ENCODE measurements around the gene AURKAIP1.

The AURKAIP1 gene

DNA sequence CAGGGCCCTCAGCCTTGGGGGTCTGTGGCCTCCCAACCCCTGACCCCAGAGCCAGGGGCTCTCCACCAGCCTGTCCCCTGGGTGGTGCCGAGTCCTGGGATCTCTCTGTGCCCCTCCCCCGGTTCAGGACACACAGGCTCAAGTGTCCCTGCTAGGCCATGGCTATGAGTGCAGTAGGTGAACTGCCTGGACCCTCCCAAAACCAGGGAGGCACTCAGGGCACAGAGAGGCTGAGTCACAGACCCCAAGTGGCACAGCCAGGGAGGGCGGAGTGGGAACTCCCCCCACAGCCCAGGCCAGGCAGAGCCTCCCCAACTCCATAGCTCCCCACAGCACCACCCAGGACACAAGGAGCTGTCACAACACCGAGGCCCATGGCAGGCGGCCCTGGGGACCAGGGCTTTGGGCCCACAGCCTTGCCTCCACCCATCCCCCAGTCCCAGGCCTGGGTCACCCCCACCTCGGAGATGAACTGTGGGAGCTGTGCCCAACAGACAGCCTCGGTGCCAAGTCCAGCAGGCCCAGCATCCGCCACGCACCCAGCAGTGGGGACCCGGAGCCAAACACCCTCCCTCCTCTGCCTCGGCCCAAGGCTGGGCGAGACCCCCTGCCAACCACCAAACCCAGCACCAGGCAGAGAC, 29.0 kb downstream of the AURKAIP1 start:
- DNase-seq = no peak

DNA sequence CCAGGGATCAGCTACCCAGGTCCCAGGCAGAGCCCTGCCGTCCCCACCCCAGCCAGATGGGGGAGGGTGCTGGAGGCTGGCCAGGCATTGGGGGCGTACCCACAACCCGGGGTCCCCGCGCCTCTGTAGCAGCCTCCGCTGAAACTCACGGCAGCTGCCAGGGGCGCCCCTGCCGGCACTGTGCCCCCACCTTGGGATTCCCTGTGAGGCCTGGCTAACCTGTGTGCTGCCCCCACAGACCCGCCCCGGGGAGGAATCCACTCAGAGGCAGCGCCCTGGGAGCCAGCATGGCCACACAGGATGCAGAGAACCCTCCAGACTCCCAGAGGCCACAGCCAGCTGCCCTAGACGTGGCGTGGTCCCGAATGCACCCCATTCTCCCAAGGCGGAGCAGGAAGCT, 29.6 kb downstream of the AURKAIP1 start:
- no peak for DNase-seq

DNA sequence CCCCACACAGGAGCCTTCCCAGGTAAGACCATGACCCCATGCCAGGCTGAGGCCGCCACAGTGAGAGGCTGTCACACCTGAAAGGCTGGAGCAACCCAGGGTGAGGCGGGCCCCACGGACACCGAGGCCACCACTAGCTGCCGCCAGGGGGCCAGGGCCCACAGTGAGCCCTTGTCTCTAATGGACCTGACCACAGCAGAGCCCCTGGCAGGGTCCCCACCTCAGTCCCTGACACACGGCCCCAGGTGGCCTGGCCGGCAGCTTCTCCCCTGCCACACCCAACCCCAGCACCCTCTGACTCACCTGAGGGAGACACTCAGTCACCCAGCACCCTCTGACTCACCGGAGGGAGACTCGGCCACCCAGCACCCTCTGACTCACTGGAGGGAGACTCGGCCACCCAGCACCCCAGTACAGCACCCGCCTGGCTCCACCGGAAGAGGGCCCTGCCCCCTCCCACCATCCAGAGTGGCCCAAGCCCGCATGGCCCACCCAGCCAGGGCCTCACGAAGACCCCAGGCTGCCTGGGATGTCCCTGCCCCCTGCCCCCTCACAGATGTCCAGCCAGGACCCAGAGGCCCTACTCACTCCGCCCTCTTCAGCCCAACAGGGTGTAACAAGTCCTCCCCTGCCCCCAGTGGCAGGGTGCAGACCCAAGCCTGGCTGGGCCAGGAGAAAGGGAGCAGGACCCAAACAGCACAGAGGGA, 30.2 kb downstream of the AURKAIP1 start:
- no peak for DNase-seq

DNA sequence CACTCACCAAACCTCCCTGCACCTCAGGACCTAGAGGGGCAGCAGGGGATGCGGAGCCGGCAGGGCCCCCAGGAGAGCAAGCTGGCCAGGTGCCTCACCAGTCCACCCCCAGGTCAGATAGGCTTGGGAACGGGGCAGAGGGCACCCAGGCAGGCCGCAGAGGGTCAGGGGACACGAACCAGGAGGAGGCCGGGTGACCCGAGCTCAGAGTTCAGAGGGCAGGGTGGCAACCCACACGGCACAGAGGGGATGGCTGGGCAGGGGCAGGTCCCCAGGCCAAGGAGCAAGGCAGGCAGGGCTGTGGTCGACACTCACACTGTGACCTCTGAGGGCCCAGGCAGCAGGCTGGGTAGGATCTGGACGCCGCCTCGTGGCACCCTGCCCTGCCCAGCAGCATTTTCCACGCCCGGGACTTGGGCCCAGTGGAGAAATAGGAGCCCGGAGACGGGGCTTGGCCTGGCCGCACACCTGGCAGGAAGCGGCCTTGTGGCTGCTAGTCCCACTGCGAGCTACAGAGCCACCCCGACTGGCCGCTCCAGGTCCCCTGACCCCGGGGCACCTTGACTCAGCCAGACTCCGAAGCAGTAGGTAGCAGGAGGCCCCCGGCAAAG, 31.1 kb downstream of the AURKAIP1 start:
- DNase-seq = no peak

DNA sequence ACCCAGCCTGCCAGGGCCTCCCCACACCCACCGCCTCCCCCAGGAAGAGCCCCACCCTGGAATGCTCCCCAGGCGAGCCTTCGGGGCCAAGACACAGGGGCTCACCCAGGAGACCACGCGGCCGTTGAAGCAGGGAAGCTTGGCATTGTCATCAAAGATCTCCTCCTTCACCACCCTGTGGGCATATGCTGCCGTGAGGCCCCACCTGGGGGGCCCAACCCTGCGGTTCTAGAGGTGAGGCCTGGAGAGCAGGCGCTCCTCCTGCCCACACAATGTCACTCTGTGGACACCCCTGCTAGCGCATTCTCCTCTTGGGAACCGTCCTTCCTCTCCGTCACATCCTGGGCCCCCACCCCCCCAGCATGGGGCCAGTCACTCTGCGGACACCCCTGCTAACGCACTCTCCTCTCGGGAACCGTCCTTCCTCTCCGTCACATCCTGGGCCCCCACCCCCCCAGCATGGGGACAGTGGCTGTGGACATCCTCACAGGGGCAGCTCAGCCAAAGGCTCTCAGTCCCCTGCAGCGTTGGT, 32.4 kb downstream of the AURKAIP1 start:
- no peak for DNase-seq

DNA sequence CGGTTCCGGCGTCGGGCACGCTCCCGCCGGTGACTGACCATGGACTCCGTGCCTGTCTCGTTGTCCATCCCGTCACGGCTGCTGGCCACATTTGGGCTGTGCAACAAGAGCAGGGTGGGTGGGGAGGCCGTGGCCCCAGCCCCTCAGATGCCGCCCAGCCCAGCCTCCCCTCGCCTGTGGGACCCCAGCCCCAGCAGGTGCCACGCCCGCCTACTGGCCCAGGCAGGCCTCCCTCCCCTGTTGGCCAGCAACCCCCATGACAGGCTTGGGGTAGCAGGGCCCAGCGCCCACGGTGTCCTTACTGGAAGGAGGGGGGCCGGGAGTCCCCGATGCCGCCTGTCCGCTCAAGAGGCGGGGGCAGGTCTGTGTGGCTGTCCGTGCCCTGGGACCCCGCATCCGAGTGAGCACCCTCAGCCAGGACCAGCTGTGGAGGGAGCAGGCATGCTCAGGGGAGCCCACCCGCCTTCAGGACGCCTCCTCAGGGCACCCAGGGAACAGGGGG, 32.9 kb downstream of the AURKAIP1 start:
- DNase-seq = no peak

DNA sequence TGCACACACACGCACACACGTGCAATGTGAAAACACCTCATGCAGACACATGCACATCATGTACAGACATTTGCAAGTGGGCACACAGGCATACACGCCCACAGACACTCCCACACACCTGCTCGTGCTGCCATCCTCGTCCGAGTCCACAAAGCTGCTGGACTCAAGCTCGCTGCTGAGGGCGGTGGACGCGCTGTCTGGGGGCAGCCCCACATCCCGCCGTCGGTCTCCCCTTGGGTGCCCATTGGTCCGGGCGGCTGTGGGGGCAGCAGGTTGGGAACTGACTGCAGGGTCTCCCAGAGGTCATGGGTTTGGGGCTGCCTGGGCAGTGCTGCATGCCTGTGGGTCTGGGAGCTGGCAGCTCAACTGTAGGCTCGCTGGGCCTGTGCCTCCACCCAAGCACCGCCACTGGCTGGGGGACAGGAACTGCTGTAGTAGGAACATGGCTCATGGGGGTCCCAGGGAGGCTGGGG, 33.4 kb downstream of the AURKAIP1 start:
- no peak for DNase-seq

DNA sequence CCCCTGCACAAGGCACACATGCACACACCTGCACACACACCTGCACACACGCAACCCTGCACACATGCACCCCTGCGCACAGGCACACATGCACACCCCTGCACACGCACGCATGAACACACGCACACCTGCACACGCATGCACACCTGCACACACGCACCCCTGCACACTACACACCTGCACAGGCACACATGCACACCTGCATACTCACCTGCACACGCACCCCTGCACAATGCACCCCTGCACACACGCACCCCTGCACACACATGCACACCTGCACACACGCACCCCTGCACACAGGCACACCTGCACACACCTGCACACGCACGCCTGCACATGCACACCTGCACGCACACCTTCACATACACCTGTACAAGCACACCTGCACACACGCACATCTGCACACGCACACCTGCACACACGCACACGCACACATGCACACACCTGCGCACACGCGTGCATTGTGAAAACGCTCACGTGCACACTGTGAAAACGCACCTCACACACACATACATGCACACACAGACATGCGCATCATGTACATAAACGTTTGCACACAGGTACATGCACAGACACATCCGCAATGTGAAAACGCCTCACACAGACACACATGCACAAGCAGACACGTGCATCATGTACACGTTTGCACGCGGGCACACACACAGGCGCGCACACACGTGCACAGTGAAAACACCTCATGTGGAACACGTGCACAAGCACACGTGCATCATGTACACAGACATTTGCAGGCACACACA, 34.0 kb downstream of the AURKAIP1 start:
- no peak for DNase-seq

DNA sequence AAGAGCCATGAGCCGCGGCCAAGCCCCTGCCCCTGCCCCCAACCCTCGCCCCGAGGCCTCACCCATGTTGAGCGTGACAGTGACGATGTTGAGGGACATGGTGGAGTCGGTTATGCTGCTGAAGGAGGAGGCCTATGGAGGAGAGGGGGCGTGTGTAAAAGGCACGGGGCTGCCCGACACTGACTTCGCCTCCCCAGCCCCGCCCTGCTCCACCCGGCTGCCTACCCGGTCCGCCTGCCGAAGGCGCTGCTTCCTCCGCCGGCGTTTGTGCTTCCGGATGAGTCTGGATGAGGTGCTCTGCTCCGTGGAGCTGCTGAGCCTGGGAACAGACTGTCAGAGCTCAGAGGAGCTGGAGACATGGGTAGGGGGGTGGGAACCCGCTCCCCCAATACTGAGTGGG, 34.8 kb downstream of the AURKAIP1 start:
- no peak for DNase-seq

DNA sequence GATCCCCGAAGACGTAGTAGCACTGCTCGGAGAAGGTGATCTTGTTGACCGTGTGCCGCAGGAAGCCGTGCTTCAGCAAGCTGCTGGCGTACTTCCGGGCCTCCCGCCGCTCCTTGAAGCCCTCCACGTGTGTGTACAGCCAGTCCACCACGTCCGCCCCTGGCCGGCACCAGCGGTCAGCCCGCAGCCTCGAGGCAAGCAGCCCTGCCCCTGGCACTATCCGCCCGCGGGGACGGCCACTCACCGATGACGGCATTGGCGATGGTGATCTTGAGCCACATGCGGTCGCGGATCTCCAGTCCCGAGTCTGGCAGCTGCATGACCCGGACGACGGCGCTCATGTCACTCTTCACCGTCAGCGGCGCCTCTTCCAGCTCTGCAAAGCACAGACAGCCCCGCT, 36.7 kb downstream of the AURKAIP1 start:
- DNase-seq = no peak

DNA sequence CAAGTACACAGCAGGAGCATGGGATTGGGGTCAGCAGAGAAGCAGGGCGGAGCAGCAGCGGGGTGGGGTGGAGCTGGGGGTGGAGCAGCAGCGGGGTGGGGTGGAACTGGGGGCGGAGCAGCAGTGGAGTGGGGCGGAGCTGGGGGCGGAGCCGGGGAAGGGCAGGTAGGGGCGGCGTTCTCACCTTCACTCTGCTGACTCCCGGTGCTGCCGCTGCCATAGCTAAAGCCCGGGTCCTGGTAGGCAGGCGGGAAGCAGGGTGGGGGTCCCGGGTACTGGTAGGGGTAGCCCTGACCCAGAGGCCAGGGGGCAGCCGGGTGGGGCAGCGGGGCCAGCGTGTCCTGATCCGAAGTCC, 37.2 kb downstream of the AURKAIP1 start:
- DNase-seq = no peak

DNA sequence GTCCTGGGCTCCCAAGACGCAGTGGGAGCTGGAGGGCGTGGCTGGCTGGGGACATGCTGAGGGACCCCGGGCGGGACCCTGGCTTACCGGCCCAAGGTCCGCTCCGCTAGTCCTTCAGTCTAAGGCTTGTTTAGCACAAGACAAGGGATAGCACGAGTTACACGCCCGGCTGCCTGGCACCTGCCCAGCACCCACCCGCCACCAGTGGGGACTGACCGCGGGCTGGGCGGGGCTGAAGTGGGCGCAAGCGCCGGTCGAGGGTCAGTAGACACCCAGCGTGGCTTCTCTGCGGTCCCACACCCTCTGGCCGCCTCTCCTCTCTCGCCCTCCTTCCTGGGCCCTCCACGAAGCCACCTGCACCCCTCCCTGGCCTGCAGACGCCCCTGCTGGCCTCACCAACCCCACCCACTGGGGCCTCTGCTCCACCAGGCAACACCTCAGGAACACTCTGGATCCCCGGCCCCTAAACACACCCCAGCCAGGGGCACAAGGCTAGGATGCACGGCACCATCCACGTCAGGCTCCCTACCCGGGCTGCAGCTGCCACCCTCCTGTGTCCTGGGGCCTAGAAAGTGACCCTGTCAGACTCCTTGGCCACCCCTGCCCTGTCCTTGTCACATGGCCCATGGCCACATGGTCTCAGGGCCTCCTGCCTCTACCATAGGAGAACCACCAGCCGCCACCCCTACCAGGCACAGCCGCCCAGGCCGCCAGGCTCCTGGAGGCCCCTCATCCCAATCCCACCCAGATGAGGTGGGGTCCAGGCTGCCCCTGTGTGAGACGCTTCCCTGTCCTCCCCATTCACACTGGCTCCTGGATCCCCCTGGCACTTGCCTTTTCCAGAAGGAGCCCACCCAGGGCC, 37.8 kb downstream of the AURKAIP1 start:
- DNase-seq = no peak

DNA sequence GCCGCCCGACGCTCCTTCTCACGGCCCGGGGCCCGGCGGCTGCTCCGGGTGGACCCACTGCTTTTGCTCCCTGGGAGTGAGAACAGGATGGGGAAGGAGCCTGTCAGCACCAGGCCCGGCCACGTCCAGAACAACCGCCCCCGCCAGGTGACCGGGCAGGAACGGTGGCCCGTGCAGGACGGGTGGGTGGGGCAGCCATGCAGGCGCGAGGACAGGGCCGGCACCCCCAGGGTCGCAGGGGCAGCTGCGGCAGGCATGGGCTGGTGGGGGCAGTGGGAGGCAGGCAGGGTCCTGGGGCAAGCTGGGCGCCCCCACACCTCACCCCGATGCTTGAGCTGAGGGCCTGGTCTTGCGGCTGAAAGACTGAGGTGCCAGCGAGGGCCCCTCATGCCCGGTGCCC, 38.6 kb downstream of the AURKAIP1 start:
- DNase-seq = no peak

DNA sequence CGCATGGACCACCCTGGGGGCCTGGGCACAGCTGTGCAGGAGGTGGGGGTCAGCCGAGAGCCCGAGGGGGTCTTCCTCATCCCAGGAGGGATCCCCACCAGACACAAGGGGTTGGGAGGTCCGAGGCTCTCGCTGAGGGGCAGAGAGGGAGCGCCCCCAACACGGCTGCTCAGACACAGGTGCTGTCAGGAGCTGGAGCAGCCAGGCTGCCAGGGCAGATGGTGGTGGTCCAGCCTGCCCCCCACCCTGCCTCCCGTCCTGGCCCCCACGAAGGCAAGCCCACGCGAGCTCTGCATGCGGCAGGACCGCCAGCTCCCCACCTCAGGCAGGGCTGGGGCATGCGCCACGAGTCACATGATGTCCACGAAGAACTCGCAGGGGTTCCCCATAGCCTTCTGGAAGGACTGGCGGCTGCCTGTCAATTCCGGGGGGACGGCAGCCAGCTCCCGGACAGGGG, 39.2 kb downstream of the AURKAIP1 start:
- DNase-seq = no peak

DNA sequence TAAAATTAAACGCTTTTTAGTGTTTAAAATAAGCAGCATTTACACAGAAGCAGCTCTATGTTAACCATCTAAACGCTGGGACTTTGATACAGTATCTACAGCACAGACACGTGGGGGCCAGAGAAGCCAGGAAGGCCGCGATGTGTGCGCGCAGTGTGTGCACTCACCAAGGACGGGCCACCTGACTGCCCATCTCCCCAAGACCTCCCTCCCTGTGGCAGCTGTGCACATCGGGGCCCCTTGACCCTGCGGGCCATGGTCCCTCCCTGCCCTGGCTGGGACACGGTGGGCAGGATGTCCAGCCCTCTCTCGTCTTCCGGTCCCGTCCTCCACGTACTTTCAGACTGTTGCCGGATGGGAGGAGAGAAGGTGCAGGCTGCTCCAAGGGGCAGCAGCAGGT, 39.7 kb downstream of the AURKAIP1 start:
- no peak for DNase-seq

DNA sequence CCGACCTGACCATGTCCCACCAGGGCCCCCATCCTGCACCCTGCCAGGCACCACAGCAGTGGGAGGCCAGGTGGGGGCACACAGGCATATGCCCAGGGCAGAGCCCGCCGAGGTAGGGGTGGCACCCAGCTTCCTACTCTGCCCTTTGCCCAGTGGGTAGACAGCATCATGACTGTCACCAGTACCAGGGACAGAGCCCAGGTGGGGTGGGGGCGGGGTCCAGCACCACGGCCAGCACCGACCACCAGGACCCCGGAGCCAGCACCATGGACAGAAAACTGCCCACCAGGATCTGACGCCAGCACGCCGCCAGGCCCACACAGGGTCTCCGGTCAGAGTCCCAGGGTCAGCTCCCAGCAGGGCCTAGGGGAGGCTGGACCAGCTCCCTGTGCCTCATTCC, 40.2 kb downstream of the AURKAIP1 start:
- DNase-seq = no peak

DNA sequence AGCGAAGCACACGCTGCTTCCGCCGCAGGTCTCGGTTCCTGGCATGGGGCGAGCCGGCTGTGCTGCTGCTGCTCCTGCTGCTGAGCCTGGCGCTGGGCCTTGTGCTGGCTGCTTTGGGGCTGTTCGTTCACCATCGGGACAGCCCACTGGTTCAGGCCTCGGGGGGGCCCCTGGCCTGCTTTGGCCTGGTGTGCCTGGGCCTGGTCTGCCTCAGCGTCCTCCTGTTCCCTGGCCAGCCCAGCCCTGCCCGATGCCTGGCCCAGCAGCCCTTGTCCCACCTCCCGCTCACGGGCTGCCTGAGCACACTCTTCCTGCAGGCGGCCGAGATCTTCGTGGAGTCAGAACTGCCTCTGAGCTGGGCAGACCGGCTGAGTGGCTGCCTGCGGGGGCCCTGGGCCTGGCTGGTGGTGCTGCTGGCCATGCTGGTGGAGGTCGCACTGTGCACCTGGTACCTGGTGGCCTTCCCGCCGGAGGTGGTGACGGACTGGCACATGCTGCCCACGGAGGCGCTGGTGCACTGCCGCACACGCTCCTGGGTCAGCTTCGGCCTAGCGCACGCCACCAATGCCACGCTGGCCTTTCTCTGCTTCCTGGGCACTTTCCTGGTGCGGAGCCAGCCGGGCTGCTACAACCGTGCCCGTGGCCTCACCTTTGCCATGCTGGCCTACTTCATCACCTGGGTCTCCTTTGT, 41.3 kb downstream of the AURKAIP1 start:
- DNase-seq = no peak

DNA sequence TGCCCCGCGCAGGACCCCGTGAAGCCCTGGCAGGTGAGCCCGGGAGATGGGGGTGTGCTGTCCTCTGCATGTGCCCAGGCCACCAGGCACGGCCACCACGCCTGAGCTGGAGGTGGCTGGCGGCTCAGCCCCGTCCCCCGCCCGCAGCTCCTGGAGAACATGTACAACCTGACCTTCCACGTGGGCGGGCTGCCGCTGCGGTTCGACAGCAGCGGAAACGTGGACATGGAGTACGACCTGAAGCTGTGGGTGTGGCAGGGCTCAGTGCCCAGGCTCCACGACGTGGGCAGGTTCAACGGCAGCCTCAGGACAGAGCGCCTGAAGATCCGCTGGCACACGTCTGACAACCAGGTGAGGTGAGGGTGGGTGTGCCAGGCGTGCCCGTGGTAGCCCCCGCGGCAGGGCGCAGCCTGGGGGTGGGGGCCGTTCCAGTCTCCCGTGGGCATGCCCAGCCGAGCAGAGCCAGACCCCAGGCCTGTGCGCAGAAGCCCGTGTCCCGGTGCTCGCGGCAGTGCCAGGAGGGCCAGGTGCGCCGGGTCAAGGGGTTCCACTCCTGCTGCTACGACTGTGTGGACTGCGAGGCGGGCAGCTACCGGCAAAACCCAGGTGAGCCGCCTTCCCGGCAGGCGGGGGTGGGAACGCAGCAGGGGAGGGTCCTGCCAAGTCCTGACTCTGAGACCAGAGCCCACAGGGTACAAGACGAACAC, 42.1 kb downstream of the AURKAIP1 start:
- no peak for DNase-seq

DNA sequence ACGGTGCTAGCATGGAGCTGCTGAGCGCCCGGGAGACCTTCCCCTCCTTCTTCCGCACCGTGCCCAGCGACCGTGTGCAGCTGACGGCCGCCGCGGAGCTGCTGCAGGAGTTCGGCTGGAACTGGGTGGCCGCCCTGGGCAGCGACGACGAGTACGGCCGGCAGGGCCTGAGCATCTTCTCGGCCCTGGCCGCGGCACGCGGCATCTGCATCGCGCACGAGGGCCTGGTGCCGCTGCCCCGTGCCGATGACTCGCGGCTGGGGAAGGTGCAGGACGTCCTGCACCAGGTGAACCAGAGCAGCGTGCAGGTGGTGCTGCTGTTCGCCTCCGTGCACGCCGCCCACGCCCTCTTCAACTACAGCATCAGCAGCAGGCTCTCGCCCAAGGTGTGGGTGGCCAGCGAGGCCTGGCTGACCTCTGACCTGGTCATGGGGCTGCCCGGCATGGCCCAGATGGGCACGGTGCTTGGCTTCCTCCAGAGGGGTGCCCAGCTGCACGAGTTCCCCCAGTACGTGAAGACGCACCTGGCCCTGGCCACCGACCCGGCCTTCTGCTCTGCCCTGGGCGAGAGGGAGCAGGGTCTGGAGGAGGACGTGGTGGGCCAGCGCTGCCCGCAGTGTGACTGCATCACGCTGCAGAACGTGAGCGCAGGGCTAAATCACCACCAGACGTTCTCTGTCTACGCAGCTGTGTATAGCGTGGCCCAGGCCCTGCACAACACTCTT, 42.8 kb downstream of the AURKAIP1 start:
- no peak for DNase-seq
